K562 (cell line): ENCODE results near the gene DAZAP1. TPM values are rescaled to one million over a fixed set of nuclear protein-coding genes. Genes with fewer than 3 reads are reported as not detected.

Experiments used
- ASH1L ChIP-seq: fragments of 450-650 bp; IDR thresholded peaks from 2 replicates; pipeline ENCODE4 v1.6.1; 2018; ENCODE audit warnings: borderline replicate concordance, mild to moderate bottlenecking, low read depth; ENCODE audit not compliant: partially characterized antibody
- ATF1 ChIP-seq, 2 experiments: fragments of 450-650 bp in 1 of 2; IDR thresholded peaks; 2 replicates each; pipeline ENCODE4 v1.6.1; 2016; ENCODE audit warnings: missing compliant biosample characterization in 1 of 2, missing genetic modification characterization in 1 of 2
- BCOR ChIP-seq: fragments of 450-650 bp; IDR thresholded peaks from 2 replicates; pipeline ENCODE4 v1.6.1; 2016
- CHD2 ChIP-seq: IDR thresholded peaks from 2 replicates; pipeline ENCODE4 v1.6.1; 2011; ENCODE audit warnings: low read depth, low read length
- FOXJ3 ChIP-seq: sonication (generic); formaldehyde crosslinking; IDR thresholded peaks from 2 replicates; pipeline ENCODE4 v1.4.0; 2020; ENCODE audit warnings: mild to moderate bottlenecking, missing genetic modification reagents
- GMEB1 ChIP-seq: fragments of 250-450 bp; sonication (Bioruptor Pico); IDR thresholded peaks from 2 replicates; pipeline ENCODE4 v1.4.0; 2020; ENCODE audit warnings: mild to moderate bottlenecking
- LEF1 ChIP-seq: fragments of 450-650 bp; IDR thresholded peaks from 2 replicates; pipeline ENCODE4 v1.6.1; 2016; ENCODE audit warnings: mild to moderate bottlenecking
- MCM5 ChIP-seq: fragments of 450-650 bp; IDR thresholded peaks from 2 replicates; pipeline ENCODE4 v1.6.1; 2016; ENCODE audit warnings: low read depth
- NR0B1 ChIP-seq: fragments of 450-650 bp; IDR thresholded peaks from one replicate; pipeline ENCODE4 v1.6.1; 2018; ENCODE audit warnings: mild to moderate bottlenecking, moderate library complexity; ENCODE audit not compliant: partially characterized antibody
- PHF21A ChIP-seq: fragments of 450-650 bp; IDR thresholded peaks from 2 replicates; pipeline ENCODE4 v1.6.1; 2017; ENCODE audit warnings: low read depth, borderline replicate concordance
- PTRF ChIP-seq: fragments of 450-650 bp; IDR thresholded peaks from 2 replicates; pipeline ENCODE4 v1.6.1; 2016; ENCODE audit warnings: mild to moderate bottlenecking, missing genetic modification characterization, missing compliant biosample characterization
- RAD21 ChIP-seq, 2 experiments: fragments of 250-450 bp in 1 of 2; fragments of 450-650 bp in 1 of 2; sonication (Bioruptor Pico) in 1 of 2; formaldehyde crosslinking in 1 of 2; IDR thresholded peaks in 1 of 2; conservative IDR thresholded peaks in 1 of 2; 2 replicates each; pipeline versions ENCODE4 v1.4.0 to v1.8.0; 2020 to 2022; ENCODE audit warnings: mild to moderate bottlenecking in 2 of 2, moderate library complexity in 1 of 2
- RBM15 ChIP-seq: fragments of 200-400 bp; formaldehyde crosslinking; IDR thresholded peaks from 2 replicates; pipeline ENCODE4 v1.6.1; 2018; ENCODE audit warnings: mild to moderate bottlenecking, low read length, moderate library complexity; ENCODE audit not compliant: insufficient read depth
- SAP30 ChIP-seq: fragments of 200-600 bp; sonication (generic); IDR thresholded peaks from 2 replicates; pipeline ENCODE4 v1.6.1; 2012; ENCODE audit warnings: borderline replicate concordance, low read depth, mild to moderate bottlenecking, moderate library complexity, low read length, control low read depth, inconsistent platforms; ENCODE audit not compliant: insufficient read depth, poor library complexity, severe bottlenecking
- TBL1XR1 ChIP-seq, 2 experiments: IDR thresholded peaks; 2 replicates each; pipeline ENCODE4 v1.6.1; 2012; ENCODE audit warnings: improper control_type of control experiment in 2 of 2, low read length in 2 of 2, mild to moderate bottlenecking in 1 of 2
- ZBTB2 ChIP-seq: fragments of 450-650 bp; IDR thresholded peaks from 2 replicates; pipeline ENCODE4 v1.6.1; 2016; ENCODE audit warnings: antibody characterized with exemption
- ZBTB7A ChIP-seq: IDR thresholded peaks from 2 replicates; pipeline ENCODE4 v1.6.1; 2011; ENCODE audit warnings: low read depth, mild to moderate bottlenecking, low read length, moderate library complexity, borderline replicate concordance; ENCODE audit not compliant: control insufficient read depth
- ZNF121 ChIP-seq: sonication (generic); formaldehyde crosslinking; conservative IDR thresholded peaks from 2 replicates; pipeline ENCODE4 v1.8.0; 2022; ENCODE audit warnings: missing genetic modification reagents
- ZNF184 ChIP-seq: sonication (generic); formaldehyde crosslinking; IDR thresholded peaks from 2 replicates; pipeline ENCODE4 v1.5.0; 2020; ENCODE audit warnings: missing genetic modification reagents
- ZNF444 ChIP-seq: fragments of 250-450 bp; sonication (Bioruptor Pico); IDR thresholded peaks from 2 replicates; pipeline ENCODE4 v1.4.0; 2020; ENCODE audit warnings: mild to moderate bottlenecking, moderate library complexity
- polyA plus RNA-seq, 8 experiments: library from polyadenylated mRNA; depleted of rRNA in 4 of 8; stranded (reverse) in 5 of 8; unstranded in 3 of 8; fragments of >200 nt; fragmentation: Nextera tagmentation in 2 of 8; fragmentation: Illumina TruSeq in 1 of 8; extraction: Ambion mirVana in 2 of 8; extraction: Trizol in 1 of 8; gene quantifications; 2 replicates each; pipeline versions ENCODE4 v1.2.1 to v1.2.3, GENCODE V29; 2011 to 2014; ENCODE audit warnings: inconsistent platforms in 1 of 8, missing spikeins in 1 of 8
- total RNA-seq, 7 experiments: library from RNA; depleted of rRNA in 6 of 7; stranded (reverse); fragments of >200 nt in 6 of 7; fragmentation: Illumina TruSeq in 2 of 7; extraction: Trizol in 2 of 7; gene quantifications; 2 replicates each; pipeline versions ENCODE4 v1.2.1 to v1.2.3, GENCODE V29; 2011 to 2021; ENCODE audit warnings: low replicate concordance in 1 of 7

Gene DAZAP1
- total and polyA plus RNA-seq, 9 of the 15 experiments (the other 6 are each of a cell fraction or from before 2014, with no cell fraction given) = 10.8 to 289 (median 142) TPM

- TF ChIP-seq SAP30 (no peak), ZBTB2 (no peak), NR0B1 (no peak), ZNF121 (CRISPR knock-in tag) (no peak; the same call in none of the 2 replicates), RBM15 (no peak), PTRF (no peak), ZNF444 (CRISPR knock-in tag) (peak; percentile 68; the same call in 1 of the 2 replicates), BCOR (peak; percentile 99), TBL1XR1 (IDR thresholded peaks at IDR 0.05; ENCODE audit: low read length in 2 of 2) (no peak), ZBTB7A (peak; percentile 21; the same call in 1 of the 2 replicates), RAD21 (CRISPR knock-in tag; conservative IDR thresholded peaks at IDR 0.05 in 1 of 2, IDR thresholded peaks at IDR 0.05 in 1 of 2) (no peak), CHD2 (no peak), PHF21A (no peak), MCM5 (no peak), LEF1 (no peak), ATF1 (CRISPR knock-in tag; IDR thresholded peaks at IDR 0.05) (no peak), ATF1 (tag; IDR thresholded peaks at IDR 0.05) (peak; percentile 14; the same call in 1 of the 2 replicates), FOXJ3 (CRISPR knock-in tag) (no peak), ASH1L (no peak), ZNF184 (CRISPR knock-in tag) (no peak), GMEB1 (no peak)
Measured at GRCh38 chr19:1400281-1401137, 6.9 kb upstream of the DAZAP1 start (continued).
